Smooth muscle cell (in vitro differentiated cells): ENCODE measurements around the gene C11orf91. TPM values are rescaled to one million over a fixed set of nuclear protein-coding genes. Genes with fewer than 3 reads are reported as not detected.

Source experiments
- DNase-seq: peaks from one replicate; lab custom pipeline; 2025; ENCODE audit not compliant: unreplicated experiment; lab: John Stamatoyannopoulos, UW
- H2AFZ ChIP-seq: fragments of 200-600 bp; sonication (generic); 2 replicates; pipeline ENCODE4 v1.6.0; 2016; ENCODE audit warnings: antibody characterized with exemption, low read depth, mild to moderate bottlenecking
- H3F3A ChIP-seq: fragments of 200-600 bp; sonication (generic); 2 replicates; pipeline ENCODE4 v1.6.0; 2017; ENCODE audit warnings: antibody characterized with exemption, low read depth
- H3K27ac ChIP-seq: fragments of 200-600 bp; sonication (generic); 2 replicates; pipeline ENCODE4 v1.5.1; 2016; ENCODE audit warnings: low read depth, mild to moderate bottlenecking
- H3K27me3 ChIP-seq: fragments of 200-600 bp; sonication (generic); 2 replicates; pipeline ENCODE4 v1.6.1; 2016; ENCODE audit warnings: low read depth, mild to moderate bottlenecking
- H3K36me3 ChIP-seq: fragments of 200-600 bp; sonication (generic); 2 replicates; pipeline ENCODE4 v1.5.1; 2016; ENCODE audit warnings: low read depth
- H3K4me1 ChIP-seq: fragments of 200-600 bp; sonication (generic); 2 replicates; pipeline ENCODE4 v1.5.1; 2016; ENCODE audit warnings: low read depth
- H3K4me2 ChIP-seq: fragments of 200-600 bp; sonication (generic); 2 replicates; pipeline ENCODE4 v1.6.0; 2016; ENCODE audit warnings: mild to moderate bottlenecking
- H3K4me3 ChIP-seq: fragments of 200-600 bp; sonication (generic); 2 replicates; pipeline ENCODE4 v1.5.1; 2016; ENCODE audit warnings: mild to moderate bottlenecking
- H3K79me2 ChIP-seq: fragments of 200-600 bp; sonication (generic); 2 replicates; pipeline ENCODE4 v1.6.0; 2016; ENCODE audit warnings: low read depth, mild to moderate bottlenecking
- H3K9ac ChIP-seq: fragments of 200-600 bp; sonication (generic); 2 replicates; pipeline ENCODE4 v1.6.0; 2016; ENCODE audit warnings: low read depth
- H3K9me3 ChIP-seq: fragments of 200-600 bp; sonication (generic); replicated peaks from 2 replicates; pipeline ENCODE4 v1.5.1; 2016; ENCODE audit warnings: low read depth
- H4K20me1 ChIP-seq: fragments of 200-600 bp; sonication (generic); 2 replicates; pipeline ENCODE4 v1.6.0; 2016; ENCODE audit warnings: low read depth
- WGBS: methylation state at CpG from one replicate; pipeline ENCODE4 v1.1.7; 2016; ENCODE audit warnings: low lambda C conversion rate; 5-methylcytosine and 5-hydroxymethylcytosine counted together
- polyA plus RNA-seq: library from polyadenylated mRNA; unstranded; fragments of >200 nt; fragmentation: Nextera tagmentation; extraction: Ambion mirVana; gene quantifications from 2 replicates; pipeline ENCODE4 v1.2.1, GENCODE V29; 2016
- total RNA-seq: library from RNA; depleted of rRNA; stranded (reverse); fragments of >200 nt; gene quantifications from 2 replicates; pipeline ENCODE4 v1.2.3, GENCODE V29; 2014
- TF ChIP-seq, protein P1 (sequence below): fragments of 200-600 bp; sonication (generic); IDR thresholded peaks from 2 replicates; pipeline ENCODE4 v1.5.1; 2017; ENCODE audit warnings: borderline replicate concordance, mild to moderate bottlenecking, antibody characterized with exemption; ENCODE audit not compliant: insufficient read depth, poor library complexity, severe bottlenecking

Gene C11orf91
- total and polyA plus RNA-seq, 2 experiments from 2014 or later: 0.57 TPM; not detected in 1

DNA sequence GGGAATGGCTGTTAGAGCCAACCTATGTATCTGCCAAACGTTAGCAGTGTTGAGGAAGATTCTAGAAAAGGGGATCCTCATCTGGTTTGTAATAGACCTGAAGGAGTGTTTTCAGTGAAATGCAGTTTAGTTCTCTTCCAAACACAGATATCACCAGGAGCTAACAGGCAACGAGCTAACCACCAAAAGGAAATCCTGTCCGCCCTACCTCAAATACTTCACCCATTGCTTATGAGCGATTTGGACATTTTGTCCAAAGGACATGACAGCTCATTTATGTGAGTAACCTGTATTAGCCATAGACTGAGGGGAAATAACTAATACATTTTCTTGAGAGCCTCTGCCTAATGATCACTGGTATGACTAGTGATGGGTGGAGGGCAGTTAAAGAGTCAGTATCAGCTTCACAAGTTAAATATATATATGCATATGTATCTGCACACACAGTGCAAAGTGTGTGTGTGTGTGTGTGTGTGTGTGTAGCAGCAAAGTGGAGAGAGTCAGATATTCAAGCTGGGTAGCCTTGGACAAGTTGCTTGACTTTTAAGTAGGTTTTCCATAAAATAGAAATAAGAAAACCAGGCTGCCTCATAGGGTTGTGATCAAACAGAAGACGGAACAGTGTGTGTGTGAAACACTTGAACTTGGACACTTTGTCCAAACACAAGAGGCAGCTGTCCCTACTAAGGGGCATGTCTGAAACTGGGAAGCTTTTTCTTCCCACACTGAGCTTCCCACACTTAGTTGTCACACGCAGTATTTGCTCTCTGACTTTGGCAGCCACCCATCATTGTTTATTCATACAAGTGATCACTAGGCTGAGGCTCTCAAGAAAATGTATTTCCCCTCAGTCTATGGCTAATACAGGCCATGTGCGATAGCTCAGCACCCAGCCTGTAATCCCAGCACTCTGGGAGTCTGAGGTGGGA is 940 bp upstream of the C11orf91 start:
- Histone ChIP-seq H3K79me2 (no peaks in the 10 kb centered on the region), H3K27ac (peak overlapping the region; percentile 85), H2AFZ (no peak overlapping the region), H3K36me3 (peaks cover under 1% of the 10 kb centered on the region), H3K9me3 (no peaks in the 10 kb centered on the region), H3K4me2 (peak overlapping the region; percentile 81), H3K4me1 (peaks cover 20% of the 10 kb centered on the region), H3K27me3 (no peaks in the 10 kb centered on the region), H3K4me3 (peak overlapping the region; percentile 44), H4K20me1 (no peaks in the 10 kb centered on the region), H3F3A (peaks cover 9% of the 10 kb centered on the region), H3K9ac (peak overlapping the region; percentile 65)
- 44% methylated on average over 7 of the region's 7 CpGs for whole genome bisulfite sequencing
- TF ChIP-seq, protein P1, sequence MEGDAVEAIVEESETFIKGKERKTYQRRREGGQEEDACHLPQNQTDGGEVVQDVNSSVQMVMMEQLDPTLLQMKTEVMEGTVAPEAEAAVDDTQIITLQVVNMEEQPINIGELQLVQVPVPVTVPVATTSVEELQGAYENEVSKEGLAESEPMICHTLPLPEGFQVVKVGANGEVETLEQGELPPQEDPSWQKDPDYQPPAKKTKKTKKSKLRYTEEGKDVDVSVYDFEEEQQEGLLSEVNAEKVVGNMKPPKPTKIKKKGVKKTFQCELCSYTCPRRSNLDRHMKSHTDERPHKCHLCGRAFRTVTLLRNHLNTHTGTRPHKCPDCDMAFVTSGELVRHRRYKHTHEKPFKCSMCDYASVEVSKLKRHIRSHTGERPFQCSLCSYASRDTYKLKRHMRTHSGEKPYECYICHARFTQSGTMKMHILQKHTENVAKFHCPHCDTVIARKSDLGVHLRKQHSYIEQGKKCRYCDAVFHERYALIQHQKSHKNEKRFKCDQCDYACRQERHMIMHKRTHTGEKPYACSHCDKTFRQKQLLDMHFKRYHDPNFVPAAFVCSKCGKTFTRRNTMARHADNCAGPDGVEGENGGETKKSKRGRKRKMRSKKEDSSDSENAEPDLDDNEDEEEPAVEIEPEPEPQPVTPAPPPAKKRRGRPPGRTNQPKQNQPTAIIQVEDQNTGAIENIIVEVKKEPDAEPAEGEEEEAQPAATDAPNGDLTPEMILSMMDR: no peak
- DNase-seq: no peak

DNA sequence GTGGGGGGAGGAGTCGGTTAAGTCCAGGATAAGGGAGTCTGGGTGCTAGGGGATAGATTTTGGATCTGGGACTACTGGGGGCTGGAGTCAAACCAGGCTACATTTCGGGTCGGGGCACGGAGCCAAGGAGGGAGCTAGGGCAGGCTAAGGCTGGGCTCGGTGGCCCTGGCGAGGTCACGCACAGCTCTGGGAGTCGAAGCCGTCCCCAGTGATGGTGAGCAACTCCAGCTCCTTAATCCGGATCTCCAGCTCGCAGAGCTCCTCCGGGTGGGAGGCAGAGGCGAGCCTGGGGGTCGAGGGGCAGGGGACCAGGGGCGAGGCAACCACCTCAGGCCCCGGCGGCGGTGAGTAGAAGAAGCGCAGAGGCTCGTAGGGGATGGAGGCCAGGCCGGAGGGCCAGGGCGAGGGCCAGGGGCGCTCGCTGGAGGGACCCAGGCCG is 544 bp downstream of the C11orf91 start:
- 27% methylated on average over 21 of the region's 25 CpGs for WGBS
- peak overlapping the region; percentile 81 for H3K4me2 ChIP-seq
- peak overlapping the region; percentile 44 for H3K4me3 ChIP-seq
- no peaks in the 10 kb centered on the region for H3K36me3 ChIP-seq
- H3K27ac ChIP-seq: peak overlapping the region; percentile 85
- no peak overlapping the region for H2AFZ ChIP-seq
- TF ChIP-seq, protein P1: no peak
- H3K27me3 ChIP-seq: no peaks in the 10 kb centered on the region
- no peaks in the 10 kb centered on the region for H3K79me2 ChIP-seq
- peaks cover 20% of the 10 kb centered on the region for H3K4me1 ChIP-seq
- H3F3A ChIP-seq: peaks cover 9% of the 10 kb centered on the region
- no peak for DNase-seq
- no peaks in the 10 kb centered on the region for H4K20me1 ChIP-seq
- H3K9ac ChIP-seq: peak overlapping the region; percentile 72
- H3K9me3 ChIP-seq: no peaks in the 10 kb centered on the region

DNA sequence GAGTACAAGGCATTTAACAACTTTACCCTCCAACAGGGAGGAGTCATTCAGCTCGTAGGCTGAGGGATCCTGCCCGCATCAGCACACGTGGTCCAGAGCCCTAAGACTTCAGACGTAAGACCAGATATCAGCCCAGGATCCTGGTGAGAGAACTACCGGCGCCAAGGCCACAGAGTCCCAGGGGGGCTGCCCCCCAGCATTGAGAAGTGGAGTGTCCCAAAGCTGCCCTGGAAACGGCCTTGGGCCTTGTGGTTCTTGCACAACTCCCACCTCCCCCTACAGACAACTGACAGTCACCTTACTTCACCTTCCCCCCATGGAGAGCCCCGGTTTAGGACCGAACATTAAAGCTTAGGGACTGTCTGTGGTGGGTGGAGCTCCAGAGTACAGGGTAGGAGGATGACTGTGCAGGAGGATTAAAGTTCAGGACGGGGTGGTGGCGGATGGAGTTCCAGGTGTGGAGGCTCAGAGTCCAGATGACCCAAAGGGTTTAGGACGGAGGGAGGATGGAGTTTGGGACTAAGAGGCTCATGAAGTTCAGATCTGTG is 1.0 kb downstream of the C11orf91 start:
- Histone ChIP-seq H3K9me3 (no peaks in the 10 kb centered on the region), H3K4me3 (no peak overlapping the region), H3F3A (peaks cover 9% of the 10 kb centered on the region), H3K27me3 (no peaks in the 10 kb centered on the region), H4K20me1 (no peaks in the 10 kb centered on the region), H3K27ac (peak overlapping the region; percentile 85), H3K4me2 (peak overlapping the region; percentile 81), H3K79me2 (no peaks in the 10 kb centered on the region), H3K36me3 (no peaks in the 10 kb centered on the region), H3K4me1 (peaks cover 20% of the 10 kb centered on the region), H2AFZ (no peak overlapping the region), H3K9ac (no peak overlapping the region)
- no peak for DNase-seq
- 69% methylated on average over 12 of the region's 12 CpGs for WGBS
- TF ChIP-seq, protein P1: no peak
